Mucosa of gallbladder (tissue), 1 donor: Measurements from ENCODE around the gene RAN. TPM values are rescaled to one million over a fixed set of nuclear protein-coding genes. Genes with fewer than 3 reads are reported as not detected.
A peak's percentile ranks its signal among the peaks of the same experiment; 100 is the strongest.
"Not testable (repeated sequence)": the region's sequence is repeated elsewhere in the genome, so short reads cannot be mapped to it uniquely, and the experiment has no call there.

ENCODE experiments used
- DNase-seq: peaks from one replicate; pipeline ENCODE4 v3.0.0-alpha.2; 2020; ENCODE audit warnings: low spot score
- total RNA-seq: library from RNA; stranded (reverse); gene quantifications from one replicate; pipeline ENCODE4 v1.2.1, GENCODE V29; 2021
- donor health status: DM: no; HTN: no; CAD: no.

RAN gene
- 318 TPM for total RNA-seq

- DNase-seq: peak; percentile 93
Observed at GRCh38 chr12:130871286-130872178, at the start of gene RAN. RAN (plus strand) TSS chr12:130872066; CDS start chr12:130872594, 528 bp downstream.

- DNase-seq: no peak
Observed at GRCh38 chr12:130825771-130826150, 46.1 kb upstream of the RAN start.

- DNase-seq: no peak
Observed at GRCh38 chr12:130826151-130826801, 45.6 kb upstream of the RAN start.

- DNase-seq: no peak
Observed at GRCh38 chr12:130827432-130827831, 44.4 kb upstream of the RAN start.

- no peak for DNase-seq
Observed at GRCh38 chr12:130828895-130829294, 43.0 kb upstream of the RAN start.

- no peak for DNase-seq
Observed at GRCh38 chr12:130829391-130830245, 42.2 kb upstream of the RAN start.

- no peak for DNase-seq
Observed at GRCh38 chr12:130830246-130830551, 41.7 kb upstream of the RAN start.

- DNase-seq: no peak
Observed at GRCh38 chr12:130831246-130831645, 40.6 kb upstream of the RAN start.

GRCh38 chr12:130831876-130832405 lies 39.9 kb upstream of the RAN start:
- no peak for DNase-seq

- DNase-seq: no peak
Observed at GRCh38 chr12:130832561-130833209, 39.2 kb upstream of the RAN start.

GRCh38 chr12:130835011-130835410 lies 36.9 kb upstream of the RAN start:
- no peak for DNase-seq

GRCh38 chr12:130835436-130835835 lies 36.4 kb upstream of the RAN start:
- no peak for DNase-seq

- DNase-seq: no peak
Observed at GRCh38 chr12:130838284-130838950, 33.4 kb upstream of the RAN start.

- peak; percentile 89 for DNase-seq
Observed at GRCh38 chr12:130838951-130839769, 32.7 kb upstream of the RAN start, which contains the start of gene STX2. STX2 (minus strand) TSS chr12:130839250; CDS start chr12:130839099, 151 bp downstream.

- DNase-seq: no peak
Observed at GRCh38 chr12:130839770-130840404, 32.0 kb upstream of the RAN start.

- no peak for DNase-seq
Observed at GRCh38 chr12:130846369-130846768, 25.5 kb upstream of the RAN start.

GRCh38 chr12:130847112-130847511 lies 24.8 kb upstream of the RAN start:
- no peak for DNase-seq

GRCh38 chr12:130848105-130848504 lies 23.8 kb upstream of the RAN start:
- not testable (repeated sequence) for DNase-seq

GRCh38 chr12:130848785-130849305 lies 23.0 kb upstream of the RAN start:
- not testable (repeated sequence) for DNase-seq
